Esophagus muscularis mucosa (tissue), 4 donors: ENCODE results near the gene ANKRD36. TPM values are rescaled to one million over a fixed set of nuclear protein-coding genes. Genes with fewer than 3 reads are reported as not detected.
A peak's percentile ranks its signal among the peaks of the same experiment; 100 is the strongest.
"Not testable (repeated sequence)": the region's sequence is repeated elsewhere in the genome, so short reads cannot be mapped to it uniquely, and the experiment has no call there.

Source experiments
- DNase-seq: peaks from one replicate; pipeline ENCODE4 v3.0.0-alpha.2; 2017; ENCODE audit errors: extremely low spot score
- H3K27ac ChIP-seq, 4 donors: fragments of 200-600 bp; sonication (generic); replicated peaks in 1 of 4; 1 replicate in 3 of 4; 2 replicates in 1 of 4; pipeline ENCODE4 v1.5.1; 2016 to 2019; ENCODE audit warnings: mild to moderate bottlenecking in 1 of 4
- H3K27me3 ChIP-seq, 4 donors: fragments of 200-600 bp; sonication (generic); one replicate each; pipeline versions ENCODE4 v1.5.1 to v1.6.0; 2016 to 2019
- H3K36me3 ChIP-seq, 4 donors: fragments of 200-600 bp; sonication (generic); one replicate each; pipeline ENCODE4 v1.5.1; 2016 to 2019
- H3K4me1 ChIP-seq, 4 donors: fragments of 200-600 bp; sonication (generic); one replicate each; pipeline ENCODE4 v1.5.1; 2016 to 2019
- H3K4me3 ChIP-seq, 4 donors: fragments of 200-600 bp; sonication (generic); 1 replicate in 2 of 4; 2 replicates in 2 of 4; pipeline ENCODE4 v1.5.1; 2016 to 2019; ENCODE audit warnings: mild to moderate bottlenecking in 4 of 4, moderate library complexity in 1 of 4
- H3K9me3 ChIP-seq, 4 donors: fragments of 200-600 bp; sonication (generic); 1 replicate in 3 of 4; 2 replicates in 1 of 4; pipeline ENCODE4 v1.5.1; 2016 to 2019
- CTCF ChIP-seq, 3 experiments: fragments of 200-600 bp in 2 of 3; fragments of 450-650 bp in 1 of 3; sonication (generic) in 2 of 3; IDR thresholded peaks; one replicate each; pipeline ENCODE4 v1.5.1; 2017 to 2019; ENCODE audit warnings: antibody characterized with exemption in 3 of 3, mild to moderate bottlenecking in 2 of 3, moderate library complexity in 1 of 3
- POLR2A ChIP-seq: fragments of 450-650 bp; IDR thresholded peaks from one replicate; pipeline ENCODE4 v1.6.1; 2017; ENCODE audit warnings: antibody characterized with exemption, moderate library complexity, mild to moderate bottlenecking, low read depth
- POLR2AphosphoS5 ChIP-seq, 2 donors: sonication (generic); formaldehyde crosslinking; IDR thresholded peaks; one replicate each; pipeline ENCODE4 v1.6.1; 2017; ENCODE audit warnings: antibody characterized with exemption in 2 of 2
- WGBS: methylation state at CpG from one replicate; pipeline ENCODE4 v1.1.5; 2018; 5-methylcytosine and 5-hydroxymethylcytosine counted together
- intact Hi-C: fragments of 100-400 bp; cut with DNase I; formaldehyde crosslinking; loops from one replicate; pipeline ENCODE4 v1.15.1; 2023
- small RNA-seq, 3 donors: library from RNA; depleted of rRNA; stranded (forward); fragments of <200 nt; gene quantifications; one replicate each; pipeline ENCODE3, GENCODE V24; 2016
- total RNA-seq, 4 donors: library from RNA; depleted of rRNA; stranded (reverse); fragments of >200 nt; gene quantifications; one replicate each; pipeline versions ENCODE4 v1.1.0 to v1.2.1, GENCODE V29; 2016

ANKRD36 gene
- total RNA-seq, 4 donors from 2014 or later = 5.1 to 25.3 (median 12.9) TPM

GRCh38 chr2:97267411-97268074, 154.6 kb downstream of the ANKRD36 start:
- Histone ChIP-seq H3K36me3 (no peaks in the 10 kb centered on the region), H3K4me3 (no peak overlapping the region), H3K27me3 (no peaks in the 10 kb centered on the region), H3K9me3 (no peaks in the 10 kb centered on the region), H3K27ac (no peak overlapping the region), H3K4me1 (no peaks in the 10 kb centered on the region)
- 91% methylated on average over 10 of the region's 10 CpGs for WGBS
- intact Hi-C loops = no loop called here
- no peak for TF ChIP-seq POLR2A
- TF ChIP-seq POLR2AphosphoS5 (IDR thresholded peaks at IDR 0.05) = no peak
- TF ChIP-seq CTCF (IDR thresholded peaks at IDR 0.05) = no peak
- peak; percentile 91 for DNase-seq

GRCh38 chr2:97268075-97268591, 155.2 kb downstream of the ANKRD36 start:
- DNase-seq = peak; percentile 75
- H3K9me3 ChIP-seq, H3K4me3 ChIP-seq, H3K27ac ChIP-seq, H3K4me1 ChIP-seq, intact Hi-C loops, H3K36me3 ChIP-seq, H3K27me3 ChIP-seq: not testable (repeated sequence)
- WGBS = 93% methylated on average over 6 of the region's 6 CpGs

GRCh38 chr2:97276232-97276798, 163.4 kb downstream of the ANKRD36 start:
- H3K4me1 ChIP-seq, H3K27ac ChIP-seq, H3K27me3 ChIP-seq, H3K4me3 ChIP-seq, intact Hi-C loops, H3K36me3 ChIP-seq, H3K9me3 ChIP-seq, DNase-seq: not testable (repeated sequence)
- WGBS = no CpG with 5 or more reads among the region's 4 CpGs

GRCh38 chr2:97285187-97285586, 172.2 kb downstream of the ANKRD36 start:
- H3K4me1 ChIP-seq, intact Hi-C loops, H3K4me3 ChIP-seq, H3K36me3 ChIP-seq, DNase-seq, H3K27ac ChIP-seq, H3K9me3 ChIP-seq, H3K27me3 ChIP-seq: not testable (repeated sequence)
- no CpG with 5 or more reads among the region's 2 CpGs for whole genome bisulfite sequencing

GRCh38 chr2:97293687-97294086, 180.7 kb downstream of the ANKRD36 start:
- H3K4me3 ChIP-seq, H3K4me1 ChIP-seq, H3K36me3 ChIP-seq, H3K9me3 ChIP-seq, DNase-seq, H3K27ac ChIP-seq, H3K27me3 ChIP-seq, intact Hi-C loops: not testable (repeated sequence)
- 92% methylated on average over 1 of the region's 1 CpG for WGBS

Small RNA genes within 50 kb of the gene (small RNA-seq; reads per million reads assigned to genes)
- gene RN7SL313P = 0 reads per million in 3 donors

Other genes starting within 250 kb of the ANKRD36 start
- 10 to 100 TPM; 54.4 to 82.7 (median 75.4) TPM for gene SEMA4C, start 243.1 kb upstream of the ANKRD36 start, total RNA-seq
- 1 to 10 TPM in 1 of 4 donors, under 1 TPM in 1, not detected in 2; 0.83 to 3.5 TPM for gene FAM178B, start 126.6 kb upstream of the ANKRD36 start, total RNA-seq
- 10 to 100 TPM; 14.6 to 24.2 (median 20.0) TPM for gene FAHD2B, start 18.3 kb upstream of the ANKRD36 start, total RNA-seq